K562 (cell line): ENCODE measurements around the gene NTNG1. TPM values are rescaled to one million over a fixed set of nuclear protein-coding genes. Genes with fewer than 3 reads are reported as not detected.

Experiments
- ARID2 ChIP-seq: fragments of 450-650 bp; IDR thresholded peaks from 2 replicates; pipeline ENCODE4 v1.6.1; 2017; ENCODE audit warnings: antibody characterized with exemption, mild to moderate bottlenecking
- BRD4 ChIP-seq: fragments of 200-600 bp; sonication (generic); IDR thresholded peaks from 2 replicates; pipeline ENCODE4 v1.6.1; 2017; ENCODE audit warnings: inconsistent platforms
- CBFB ChIP-seq: sonication (generic); formaldehyde crosslinking; IDR thresholded peaks from 2 replicates; pipeline ENCODE4 v1.4.0; 2020; ENCODE audit warnings: mild to moderate bottlenecking, missing genetic modification reagents
- HDAC8 ChIP-seq: fragments of 450-650 bp; IDR thresholded peaks from 2 replicates; pipeline ENCODE4 v1.6.1; 2016; ENCODE audit warnings: mild to moderate bottlenecking, missing genetic modification characterization, moderate library complexity, missing compliant biosample characterization
- POLR3A ChIP-seq: IDR thresholded peaks from 2 replicates; pipeline ENCODE4 v1.6.1; 2011; ENCODE audit warnings: borderline replicate concordance, mild to moderate bottlenecking, moderate library complexity; ENCODE audit not compliant: insufficient read length, insufficient read depth; ENCODE audit errors: extremely low read depth
- SIX5 ChIP-seq, 2 experiments: IDR thresholded peaks; 2 replicates each; pipeline ENCODE4 v1.6.1; 2011; ENCODE audit warnings: low read length in 2 of 2, borderline replicate concordance in 1 of 2, low read depth in 1 of 2, mild to moderate bottlenecking in 1 of 2, moderate library complexity in 1 of 2; ENCODE audit not compliant: insufficient read depth in 1 of 2
- ZNF354B ChIP-seq: fragments of 250-450 bp; sonication (Bioruptor Pico); IDR thresholded peaks from 2 replicates; pipeline ENCODE4 v1.4.0; 2020
- ZNF408 ChIP-seq: fragments of 250-450 bp; sonication (Bioruptor Pico); IDR thresholded peaks from 2 replicates; pipeline ENCODE4 v1.4.0; 2020; ENCODE audit warnings: low read depth, mild to moderate bottlenecking, moderate library complexity
- ZNF696 ChIP-seq: fragments of 250-450 bp; sonication (Bioruptor Pico); conservative IDR thresholded peaks from 2 replicates; pipeline ENCODE4 v1.4.0; 2020; ENCODE audit warnings: mild to moderate bottlenecking, moderate library complexity
- polyA plus RNA-seq, 8 experiments: library from polyadenylated mRNA; depleted of rRNA in 4 of 8; stranded (reverse) in 5 of 8; unstranded in 3 of 8; fragments of >200 nt; fragmentation: Nextera tagmentation in 2 of 8; fragmentation: Illumina TruSeq in 1 of 8; extraction: Ambion mirVana in 2 of 8; extraction: Trizol in 1 of 8; gene quantifications; 2 replicates each; pipeline versions ENCODE4 v1.2.1 to v1.2.3, GENCODE V29; 2011 to 2014; ENCODE audit warnings: inconsistent platforms in 1 of 8, missing spikeins in 1 of 8
- total RNA-seq, 7 experiments: library from RNA; depleted of rRNA in 6 of 7; stranded (reverse); fragments of >200 nt in 6 of 7; fragmentation: Illumina TruSeq in 2 of 7; extraction: Trizol in 2 of 7; gene quantifications; 2 replicates each; pipeline versions ENCODE4 v1.2.1 to v1.2.3, GENCODE V29; 2011 to 2021; ENCODE audit warnings: low replicate concordance in 1 of 7
- TF ChIP-seq, protein P1 (sequence below), 2 experiments: fragments of 450-650 bp; IDR thresholded peaks; 2 replicates each; pipeline ENCODE4 v1.6.1; 2016; ENCODE audit warnings: mild to moderate bottlenecking in 2 of 2, borderline replicate concordance in 1 of 2, low read depth in 1 of 2, moderate library complexity in 1 of 2
- TF ChIP-seq, protein P2 (sequence below): fragments of 250-450 bp; sonication (Bioruptor Pico); IDR thresholded peaks from 2 replicates; pipeline ENCODE4 v1.8.0; 2022; ENCODE audit warnings: inconsistent platforms

Gene NTNG1
- total and polyA plus RNA-seq, 9 of the 15 experiments (the other 6 are each of a cell fraction or from before 2014, with no cell fraction given): not detected

DNA sequence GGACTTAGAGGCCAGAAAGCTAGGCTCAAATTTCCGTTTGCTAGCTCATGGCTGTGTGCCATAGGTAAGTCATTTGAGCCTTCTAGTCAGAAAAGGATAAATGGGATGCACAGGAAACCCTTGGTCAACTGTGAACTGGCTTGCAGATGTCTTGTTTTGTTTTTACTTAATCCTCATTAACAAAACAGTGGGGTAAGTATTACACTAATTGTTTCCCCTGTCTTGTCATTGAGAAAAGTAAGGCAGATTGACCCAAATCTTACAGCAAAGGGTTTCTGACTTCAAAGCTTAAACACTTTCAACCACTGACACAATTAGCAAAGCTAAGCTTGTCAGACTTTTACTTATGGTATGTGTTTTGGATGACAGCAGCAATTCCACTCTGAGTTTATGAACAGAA is 291.3 kb downstream of the NTNG1 start (continued):
- TF ChIP-seq, protein P1, sequence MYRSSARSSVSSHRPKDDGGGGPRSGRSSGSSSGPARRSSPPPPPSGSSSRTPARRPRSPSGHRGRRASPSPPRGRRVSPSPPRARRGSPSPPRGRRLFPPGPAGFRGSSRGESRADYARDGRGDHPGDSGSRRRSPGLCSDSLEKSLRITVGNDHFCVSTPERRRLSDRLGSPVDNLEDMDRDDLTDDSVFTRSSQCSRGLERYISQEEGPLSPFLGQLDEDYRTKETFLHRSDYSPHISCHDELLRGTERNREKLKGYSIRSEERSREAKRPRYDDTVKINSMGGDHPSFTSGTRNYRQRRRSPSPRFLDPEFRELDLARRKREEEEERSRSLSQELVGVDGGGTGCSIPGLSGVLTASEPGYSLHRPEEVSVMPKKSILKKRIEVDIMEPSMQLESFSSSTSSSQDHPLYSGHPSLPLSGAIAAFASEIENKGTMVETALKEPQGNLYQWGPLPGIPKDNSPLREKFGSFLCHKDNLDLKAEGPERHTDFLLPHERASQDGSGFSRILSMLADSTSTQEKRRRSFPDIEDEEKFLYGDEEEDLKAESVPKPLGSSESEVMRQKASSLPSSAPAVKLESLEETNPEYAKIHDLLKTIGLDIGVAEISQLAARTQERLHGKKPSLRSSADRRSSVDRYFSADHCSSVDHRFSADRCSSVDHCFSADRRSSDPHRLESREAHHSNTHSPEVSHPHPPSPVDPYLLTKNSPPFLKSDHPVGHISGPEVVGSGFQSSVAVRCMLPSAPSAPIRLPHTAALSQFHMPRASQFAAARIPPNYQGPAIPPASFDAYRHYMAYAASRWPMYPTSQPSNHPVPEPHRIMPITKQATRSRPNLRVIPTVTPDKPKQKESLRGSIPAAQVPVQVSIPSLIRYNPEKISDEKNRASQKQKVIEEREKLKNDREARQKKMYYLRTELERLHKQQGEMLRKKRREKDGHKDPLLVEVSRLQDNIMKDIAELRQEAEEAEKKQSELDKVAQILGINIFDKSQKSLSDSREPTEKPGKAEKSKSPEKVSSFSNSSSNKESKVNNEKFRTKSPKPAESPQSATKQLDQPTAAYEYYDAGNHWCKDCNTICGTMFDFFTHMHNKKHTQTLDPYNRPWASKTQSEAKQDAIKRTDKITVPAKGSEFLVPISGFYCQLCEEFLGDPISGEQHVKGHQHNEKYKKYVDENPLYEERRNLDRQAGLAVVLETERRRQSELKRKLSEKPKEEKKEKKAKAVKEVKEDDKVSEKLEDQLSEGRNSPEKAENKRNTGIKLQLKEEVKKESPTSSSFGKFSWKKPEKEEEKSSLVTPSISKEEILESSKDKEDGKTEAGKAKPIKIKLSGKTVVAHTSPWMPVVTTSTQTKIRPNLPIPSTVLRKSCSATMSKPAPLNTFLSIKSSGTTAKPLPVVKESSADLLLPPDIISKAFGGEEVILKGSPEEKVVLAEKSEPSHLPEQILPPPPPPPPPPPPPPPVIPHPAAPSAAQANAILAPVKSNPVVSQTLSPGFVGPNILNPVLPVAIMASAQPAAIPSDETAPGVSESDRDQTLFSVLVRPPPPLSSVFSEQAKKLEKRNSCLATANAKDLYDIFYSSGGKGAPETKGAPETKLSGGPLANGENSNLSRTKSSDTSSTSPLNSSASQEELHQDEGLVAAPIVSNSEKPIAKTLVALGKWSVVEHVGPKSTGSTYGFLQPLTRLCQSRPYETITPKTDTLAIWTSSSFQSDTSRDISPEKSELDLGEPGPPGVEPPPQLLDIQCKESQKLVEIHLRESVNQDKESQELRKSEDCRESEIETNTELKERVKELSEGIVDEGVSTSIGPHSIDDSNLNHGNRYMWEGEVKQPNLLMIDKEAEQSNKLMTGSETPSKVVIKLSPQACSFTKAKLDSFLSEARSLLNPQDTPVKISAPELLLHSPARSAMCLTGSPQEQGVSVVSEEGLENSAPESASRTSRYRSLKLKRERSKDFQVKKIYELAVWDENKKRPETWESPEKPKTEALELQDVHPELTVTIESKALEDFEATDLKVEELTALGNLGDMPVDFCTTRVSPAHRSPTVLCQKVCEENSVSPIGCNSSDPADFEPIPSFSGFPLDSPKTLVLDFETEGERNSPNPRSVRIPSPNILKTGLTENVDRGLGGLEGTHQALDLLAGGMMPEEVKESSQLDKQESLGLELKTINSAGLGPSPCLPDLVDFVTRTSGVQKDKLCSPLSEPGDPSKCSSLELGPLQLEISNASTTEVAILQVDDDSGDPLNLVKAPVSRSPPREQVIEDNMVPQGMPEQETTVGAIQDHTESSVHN (IDR thresholded peaks at IDR 0.05; ENCODE audit: borderline replicate concordance in 1 of 2, low read depth in 1 of 2): no peak
- TF ChIP-seq ARID2 (no peak), ZNF408 (CRISPR knock-in tag) (no peak), POLR3A (no peak), BRD4 (no peak), SIX5 (IDR thresholded peaks at IDR 0.05; ENCODE audit: borderline replicate concordance in 1 of 2, insufficient read depth in 1 of 2, low read depth in 1 of 2, low read length in 2 of 2) (no peak), CBFB (CRISPR knock-in tag) (no peak), HDAC8 (no peak), ZNF354B (no peak), ZNF696 (CRISPR knock-in tag) (no peak)
- TF ChIP-seq, protein P2, sequence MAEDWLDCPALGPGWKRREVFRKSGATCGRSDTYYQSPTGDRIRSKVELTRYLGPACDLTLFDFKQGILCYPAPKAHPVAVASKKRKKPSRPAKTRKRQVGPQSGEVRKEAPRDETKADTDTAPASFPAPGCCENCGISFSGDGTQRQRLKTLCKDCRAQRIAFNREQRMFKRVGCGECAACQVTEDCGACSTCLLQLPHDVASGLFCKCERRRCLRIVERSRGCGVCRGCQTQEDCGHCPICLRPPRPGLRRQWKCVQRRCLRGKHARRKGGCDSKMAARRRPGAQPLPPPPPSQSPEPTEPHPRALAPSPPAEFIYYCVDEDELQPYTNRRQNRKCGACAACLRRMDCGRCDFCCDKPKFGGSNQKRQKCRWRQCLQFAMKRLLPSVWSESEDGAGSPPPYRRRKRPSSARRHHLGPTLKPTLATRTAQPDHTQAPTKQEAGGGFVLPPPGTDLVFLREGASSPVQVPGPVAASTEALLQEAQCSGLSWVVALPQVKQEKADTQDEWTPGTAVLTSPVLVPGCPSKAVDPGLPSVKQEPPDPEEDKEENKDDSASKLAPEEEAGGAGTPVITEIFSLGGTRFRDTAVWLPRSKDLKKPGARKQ (CRISPR knock-in tag): no peak
